HepG2 (cell line): ENCODE data around the gene NGEF. TPM values are rescaled to one million over a fixed set of nuclear protein-coding genes. Genes with fewer than 3 reads are reported as not detected.
A peak's percentile ranks its signal among the peaks of the same experiment; 100 is the strongest.

Experiments
- ATAC-seq: fragments of 200-7000 bp; cut with Tn5 transposase; 3 replicates; pipeline ENCODE4 v1.9.1; 2020; ENCODE audit warnings: mild to moderate bottlenecking, moderate library complexity
- BruUV-seq: library from RNA; stranded (reverse); fragments of 400-500 nt; replicated peaks from 2 replicates; lab custom pipeline; 2021; lab: Mats Ljungman, UMichigan
- CTCF ChIA-PET: fragments of 300-600 bp; formaldehyde crosslinking; extraction: SDS; loops from one replicate; lab custom pipeline; 2021; ENCODE audit warnings: low total read pairs, inconsistent platforms, low intra/inter-chr PET ratio; lab: Yijun Ruan, JAX
- POLR2A ChIA-PET: fragments of 350-600 bp; sonication (Branson Sonifier 250); formaldehyde crosslinking; loops from one replicate; lab custom pipeline; 2020; ENCODE audit warnings: antibody characterized with exemption, inconsistent platforms; lab: Yijun Ruan, JAX
- DNase-seq: peaks from one replicate; pipeline ENCODE4 v3.0.0-alpha.2; 2015; ENCODE audit warnings: low spot score
- FAIRE-seq: peaks from 3 replicates; lab custom pipeline; 2011; peaks lifted over from hg19 to GRCh38; lab: Jason Lieb, UNC
- H2AFZ ChIP-seq: one replicate; pipeline ENCODE4 v1.6.1; 2011; ENCODE audit warnings: low read length, inconsistent platforms
- H3K27ac ChIP-seq: fragments of 300-600 bp; 3 replicates; pipeline ENCODE4 v1.8.0; 2011; ENCODE audit warnings: mixed run types, mild to moderate bottlenecking, mixed read lengths, low read length, inconsistent platforms; ENCODE audit not compliant: insufficient read depth; ENCODE audit errors: extremely low read length
- H3K27me3 ChIP-seq, 2 experiments: fragments of 200-600 bp in 1 of 2; 2 replicates in 1 of 2; 3 replicates in 1 of 2; pipeline versions ENCODE4 v1.6.0 to v1.8.0; 2011; ENCODE audit warnings: low read length in 2 of 2, mild to moderate bottlenecking in 2 of 2, moderate library complexity in 2 of 2, inconsistent platforms in 1 of 2; ENCODE audit not compliant: insufficient read depth in 2 of 2, control insufficient read depth in 1 of 2
- H3K36me3 ChIP-seq, 2 experiments: fragments of 200-600 bp in 1 of 2; replicated peaks in 1 of 2; 2 replicates in 1 of 2; 3 replicates in 1 of 2; pipeline versions ENCODE4 v1.5.1 to v1.8.0; 2011; ENCODE audit warnings: low read length in 2 of 2, inconsistent platforms in 1 of 2; ENCODE audit not compliant: insufficient read depth in 2 of 2, control insufficient read depth in 1 of 2
- H3K4me1 ChIP-seq: 2 replicates; pipeline ENCODE4 v1.5.1; 2012; ENCODE audit warnings: low read length, inconsistent platforms; ENCODE audit not compliant: insufficient read depth
- H3K4me2 ChIP-seq: 2 replicates; pipeline ENCODE4 v1.6.0; 2011; ENCODE audit warnings: low read depth, low read length, inconsistent platforms
- H3K4me3 ChIP-seq, 3 experiments: fragments of 200-600 bp in 1 of 3; sonication (generic), shearing (Covaris generic) in 1 of 3; replicated peaks in 1 of 3; 2 replicates each; pipeline ENCODE4 v1.5.1; 2011 to 2016; ENCODE audit warnings: low read length in 3 of 3, inconsistent platforms in 2 of 3, low read depth in 2 of 3, mild to moderate bottlenecking in 2 of 3, control low read depth in 1 of 3, mixed read lengths in 1 of 3; ENCODE audit not compliant: insufficient read depth in 1 of 3
- H3K79me2 ChIP-seq: one replicate; pipeline ENCODE4 v1.6.1; 2011; ENCODE audit warnings: low read length, inconsistent platforms; ENCODE audit not compliant: insufficient read depth
- H3K9ac ChIP-seq: 2 replicates; pipeline ENCODE4 v1.6.0; 2011; ENCODE audit warnings: mild to moderate bottlenecking, low read depth, low read length, inconsistent platforms; ENCODE audit not compliant: insufficient read depth
- H3K9me3 ChIP-seq: 2 replicates; pipeline ENCODE4 v1.5.1; 2012; ENCODE audit warnings: mild to moderate bottlenecking, low read length
- H4K20me1 ChIP-seq: 2 replicates; pipeline ENCODE4 v1.6.0; 2011; ENCODE audit warnings: inconsistent platforms, mild to moderate bottlenecking, low read length, moderate library complexity; ENCODE audit not compliant: insufficient read depth
- AGO2 ChIP-seq: fragments of 200-400 bp; formaldehyde crosslinking; optimal IDR thresholded peaks from 2 replicates; pipeline ENCODE3; 2017; ENCODE audit warnings: mild to moderate bottlenecking, low read depth, low read length, moderate library complexity
- HNRNPL ChIP-seq: fragments of 200-400 bp; formaldehyde crosslinking; IDR thresholded peaks from 2 replicates; pipeline ENCODE4 v1.6.1; 2017; ENCODE audit warnings: mild to moderate bottlenecking, low read depth, low read length
- NFRKB ChIP-seq: fragments of 450-650 bp; IDR thresholded peaks from 2 replicates; pipeline ENCODE4 v1.6.1; 2017
- NR2C2 ChIP-seq: sonication (generic); formaldehyde crosslinking; IDR thresholded peaks from 2 replicates; pipeline ENCODE4 v1.4.0; 2020; ENCODE audit warnings: missing genetic modification reagents, mild to moderate bottlenecking, moderate library complexity, borderline replicate concordance
- RARA ChIP-seq: IDR thresholded peaks from 2 replicates; pipeline ENCODE4 v1.6.1; 2016; ENCODE audit warnings: missing genetic modification reagents, missing compliant biosample characterization
- RBM39 ChIP-seq: fragments of 200-400 bp; formaldehyde crosslinking; IDR thresholded peaks from one replicate; pipeline ENCODE4 v1.6.1; 2018; ENCODE audit warnings: antibody characterized with exemption, mild to moderate bottlenecking, low read depth, low read length; ENCODE audit not compliant: poor library complexity, severe bottlenecking
- SPEN ChIP-seq: sonication (generic); formaldehyde crosslinking; IDR thresholded peaks from 2 replicates; pipeline ENCODE4 v1.5.1; 2020; ENCODE audit warnings: low read depth, mild to moderate bottlenecking, missing genetic modification reagents
- TEAD3 ChIP-seq: optimal IDR thresholded peaks from 2 replicates; pipeline ENCODE3; 2016; ENCODE audit warnings: borderline replicate concordance
- ZC3H4 ChIP-seq: sonication (generic); formaldehyde crosslinking; IDR thresholded peaks from 2 replicates; pipeline ENCODE4 v1.4.0; 2020; ENCODE audit warnings: missing genetic modification reagents, borderline replicate concordance
- ZNF598 ChIP-seq: sonication (generic); formaldehyde crosslinking; IDR thresholded peaks from 2 replicates; pipeline ENCODE4 v1.5.1; 2020; ENCODE audit warnings: mild to moderate bottlenecking, missing genetic modification reagents, borderline replicate concordance
- ZNF747 ChIP-seq: sonication (generic); formaldehyde crosslinking; IDR thresholded peaks from 2 replicates; pipeline ENCODE4 v1.8.1; 2023; ENCODE audit warnings: missing genetic modification reagents, mild to moderate bottlenecking, borderline replicate concordance
- ZNF768 ChIP-seq: sonication (generic); formaldehyde crosslinking; IDR thresholded peaks from 2 replicates; pipeline ENCODE4 v1.4.0; 2020; ENCODE audit warnings: missing genetic modification reagents
- ZNF772 ChIP-seq: sonication (generic); formaldehyde crosslinking; IDR thresholded peaks from 2 replicates; pipeline ENCODE4 v1.5.0; 2020; ENCODE audit warnings: mild to moderate bottlenecking, missing genetic modification reagents
- ZNF781 ChIP-seq: sonication (generic); formaldehyde crosslinking; IDR thresholded peaks from 2 replicates; pipeline ENCODE4 v1.5.1; 2020; ENCODE audit warnings: borderline replicate concordance, mild to moderate bottlenecking, missing genetic modification reagents; ENCODE audit errors: not compliant biosample characterization
- ZSCAN31 ChIP-seq: sonication (generic); formaldehyde crosslinking; IDR thresholded peaks from 2 replicates; pipeline ENCODE4 v1.5.0; 2020; ENCODE audit warnings: low read depth, mild to moderate bottlenecking, missing genetic modification reagents
- WGBS: methylation state at CpG from one replicate; pipeline ENCODE4 v1.1.6; 2017; ENCODE audit warnings: low lambda C conversion rate; 5-methylcytosine and 5-hydroxymethylcytosine counted together
- in situ Hi-C: cut with HindIII; loops from 2 replicates; pipeline ENCODE4 v1.10.0; 2017; ENCODE audit warnings: low pct_unique_long_range_greater_than_20kb; ENCODE audit not compliant: extremely low pct_ligation_motif_present
- intact Hi-C: fragments of 100-400 bp; cut with micrococcal nuclease; formaldehyde crosslinking; loops from one replicate; pipeline ENCODE4 v1.10.0; 2022; ENCODE audit not compliant: unreplicated experiment
- polyA plus RNA-seq, 8 experiments: library from polyadenylated mRNA; depleted of rRNA in 3 of 8; stranded (reverse) in 7 of 8; unstranded in 1 of 8; fragments of >200 nt; fragmentation: Illumina TruSeq in 4 of 8; extraction: Trizol in 4 of 8; gene quantifications; 2 replicates each; pipeline versions ENCODE4 v1.2.1 to v1.2.3, GENCODE V29; 2011 to 2016; ENCODE audit warnings: low read depth in 4 of 8, missing spikeins in 1 of 8, mixed read lengths in 1 of 8; ENCODE audit not compliant: insufficient read depth in 1 of 8
- total RNA-seq, 5 experiments: library from RNA; depleted of rRNA; stranded (reverse); fragments of >200 nt; fragmentation: Illumina TruSeq; extraction: Trizol; gene quantifications; 2 replicates each; pipeline ENCODE4 v1.2.3, GENCODE V29; 2016; ENCODE audit warnings: low read depth in 1 of 5
- TF ChIP-seq, protein P1 (sequence below): IDR thresholded peaks from 2 replicates; pipeline ENCODE4 v1.6.1; 2016; ENCODE audit warnings: missing compliant biosample characterization, missing genetic modification reagents, borderline replicate concordance
- TF ChIP-seq, protein P2 (sequence below): sonication (generic); formaldehyde crosslinking; IDR thresholded peaks from 2 replicates; pipeline ENCODE4 v1.4.0; 2020; ENCODE audit warnings: missing genetic modification reagents
- TF ChIP-seq, protein P3 (sequence below): sonication (generic); formaldehyde crosslinking; IDR thresholded peaks from 2 replicates; pipeline ENCODE4 v1.8.0; 2022; ENCODE audit warnings: missing genetic modification reagents, low read depth, mild to moderate bottlenecking, borderline replicate concordance

The NGEF gene
- total and polyA plus RNA-seq, 2 of the 13 experiments (the other 11 are each of a cell fraction or from before 2014, with no cell fraction given) = 14.4 to 36.9 TPM

DNA sequence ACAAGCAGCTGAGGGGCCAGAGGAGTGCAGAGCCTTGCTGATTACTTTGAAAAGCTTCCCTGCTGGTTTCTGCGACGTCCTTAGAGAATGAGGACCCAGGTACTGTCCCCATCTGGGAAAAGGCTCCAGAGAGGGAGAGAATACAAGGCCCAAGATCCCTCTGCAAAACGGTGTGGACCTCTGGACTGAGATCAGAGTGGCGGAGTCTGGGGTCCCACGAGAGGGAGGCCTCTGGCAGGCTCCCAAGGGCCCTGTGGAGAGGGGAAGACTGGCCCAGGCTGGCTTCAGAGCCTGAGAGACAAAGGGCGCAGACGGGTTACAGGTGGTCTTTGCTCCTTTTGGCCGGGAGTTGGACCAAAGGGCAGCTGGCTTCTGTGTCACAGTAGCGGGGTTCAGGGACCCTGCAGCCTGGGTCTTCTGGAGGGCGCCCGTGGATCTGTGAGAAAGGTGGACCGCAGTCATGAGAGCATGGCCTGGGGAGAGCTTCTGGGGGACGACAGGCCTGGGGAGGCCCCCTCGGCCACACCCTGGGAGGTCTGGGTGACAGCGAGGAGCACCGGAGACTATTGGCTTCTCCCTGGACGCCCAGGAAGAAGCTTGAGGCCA lies 142.2 kb downstream of the NGEF start (continued):
- TF ChIP-seq, protein P1, sequence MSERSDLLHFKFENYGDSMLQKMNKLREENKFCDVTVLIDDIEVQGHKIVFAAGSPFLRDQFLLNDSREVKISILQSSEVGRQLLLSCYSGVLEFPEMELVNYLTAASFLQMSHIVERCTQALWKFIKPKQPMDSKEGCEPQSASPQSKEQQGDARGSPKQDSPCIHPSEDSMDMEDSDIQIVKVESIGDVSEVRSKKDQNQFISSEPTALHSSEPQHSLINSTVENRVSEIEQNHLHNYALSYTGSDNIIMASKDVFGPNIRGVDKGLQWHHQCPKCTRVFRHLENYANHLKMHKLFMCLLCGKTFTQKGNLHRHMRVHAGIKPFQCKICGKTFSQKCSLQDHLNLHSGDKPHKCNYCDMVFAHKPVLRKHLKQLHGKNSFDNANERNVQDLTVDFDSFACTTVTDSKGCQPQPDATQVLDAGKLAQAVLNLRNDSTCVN (CRISPR knock-in tag) = 0 out of 2 replicates have a peak, but pooled peaks have one; percentile 32
- peak; percentile 15 for TF ChIP-seq TEAD3 (CRISPR knock-in tag)
- TF ChIP-seq RARA = peak; percentile 20; the same call in 1 of the 2 replicates
- TF ChIP-seq ZC3H4 = no peak

DNA sequence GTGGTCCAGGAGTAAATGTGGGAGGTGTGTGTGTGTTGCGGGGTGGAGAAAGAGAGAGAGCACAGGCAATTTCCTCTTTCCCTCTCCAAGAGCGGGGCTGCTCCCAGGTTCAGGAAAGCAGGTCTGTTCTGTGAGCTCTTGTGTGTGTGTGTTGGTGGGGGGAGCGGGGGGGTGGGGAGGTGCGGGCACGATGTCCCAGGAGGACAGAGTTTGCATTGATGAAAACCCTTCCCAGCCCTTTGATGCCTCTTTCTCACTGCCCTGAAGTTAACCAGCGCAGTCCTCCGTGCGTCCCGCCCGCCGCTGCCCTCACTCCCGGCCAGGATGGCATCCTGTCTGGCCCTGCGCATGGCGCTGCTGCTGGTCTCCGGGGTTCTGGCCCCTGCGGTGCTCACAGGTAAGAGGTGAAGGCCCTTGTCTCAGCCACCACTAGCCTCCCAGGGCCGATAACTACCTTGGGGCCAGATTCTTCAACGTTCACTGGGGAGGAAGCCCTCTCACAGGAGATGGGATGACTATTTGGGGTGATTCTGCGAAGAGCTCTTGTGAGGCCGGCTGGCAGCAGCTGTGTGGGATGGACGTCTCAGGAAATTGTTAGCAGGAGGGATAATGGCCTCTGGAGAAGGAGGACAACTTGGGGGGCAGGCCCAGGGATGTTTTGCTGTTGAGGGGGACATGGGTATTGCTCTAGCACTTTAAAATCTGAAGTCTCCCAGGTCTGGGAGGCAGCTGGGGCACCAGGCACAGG lies 142.9 kb downstream of the NGEF start, which contains the start of gene SNORC:
Gene SNORC, plus strand, starts transcription at position 247 of the 748 bp plus-strand sequence. Its CDS starts 78 bp downstream, at position 325.
- CTCF ChIA-PET = interaction anchor here (2.8 kb wide), 1 partner anchor 17 kb away, joined by 9 read pairs; no protein-coding TSS in a partner anchor
- in situ Hi-C loops (no loop called here), intact Hi-C loops (no loop called here)
- peak within 1 kb of the TSS; percentile 94 for H3K27ac ChIP-seq
- no peaks in the 10 kb centered on the region for H3K9me3 ChIP-seq
- BruUV-seq = TSS peak; percentile 71
- no peak for FAIRE-seq
- peaks cover 71% of the 10 kb centered on the region for H3K4me1 ChIP-seq
- POLR2A ChIA-PET = interaction anchor here (1.3 to 8.6 kb wide), 2 partner anchors 13 to 143 kb away, joined by 3 to 297 read pairs; partner anchors contain the start of gene NGEF
- H4K20me1 ChIP-seq = no peaks in the 10 kb centered on the region
- peaks cover 0 to 5% of the 10 kb centered on the region in 2 experiments; a peak in 2 of 5 replicates for H3K36me3 ChIP-seq
- peaks cover 48% of the 10 kb centered on the region for H3K79me2 ChIP-seq
- ATAC-seq = peak; percentile 8
- H3K4me2 ChIP-seq = peak within 1 kb of the TSS; percentile 79
- peak within 1 kb of the TSS; percentile 21 for H2AFZ ChIP-seq
- WGBS = 61% methylated on average over 6 of the region's 21 CpGs
- peak within 1 kb of the TSS; percentile 92 for H3K9ac ChIP-seq
- peak within 1 kb of the TSS; percentile 51 to 72 (median 57) for H3K4me3 ChIP-seq
- DNase-seq = peak; percentile 48
- H3K27me3 ChIP-seq = no peaks in the 10 kb centered on the region
- TF ChIP-seq ZNF781 (CRISPR knock-in tag) (no peak), NR2C2 (CRISPR knock-in tag) (0 out of 2 replicates have a peak, but pooled peaks have one; percentile 3), RBM39 (peak; percentile 55), AGO2 (peak; percentile 76), ZNF772 (CRISPR knock-in tag) (peak; percentile 13; the same call in 1 of the 2 replicates), ZNF598 (peak; percentile 20; the same call in 1 of the 2 replicates), ZNF768 (CRISPR knock-in tag) (peak; percentile 39; the same call in 1 of the 2 replicates), ZNF747 (CRISPR knock-in tag) (peak; percentile 21; the same call in 1 of the 2 replicates), NFRKB (no peak), ZSCAN31 (no peak; the same call in none of the 2 replicates), HNRNPL (peak; percentile 92), SPEN (0 out of 2 replicates have a peak, but pooled peaks have one; percentile 3)
- TF ChIP-seq, protein P2, sequence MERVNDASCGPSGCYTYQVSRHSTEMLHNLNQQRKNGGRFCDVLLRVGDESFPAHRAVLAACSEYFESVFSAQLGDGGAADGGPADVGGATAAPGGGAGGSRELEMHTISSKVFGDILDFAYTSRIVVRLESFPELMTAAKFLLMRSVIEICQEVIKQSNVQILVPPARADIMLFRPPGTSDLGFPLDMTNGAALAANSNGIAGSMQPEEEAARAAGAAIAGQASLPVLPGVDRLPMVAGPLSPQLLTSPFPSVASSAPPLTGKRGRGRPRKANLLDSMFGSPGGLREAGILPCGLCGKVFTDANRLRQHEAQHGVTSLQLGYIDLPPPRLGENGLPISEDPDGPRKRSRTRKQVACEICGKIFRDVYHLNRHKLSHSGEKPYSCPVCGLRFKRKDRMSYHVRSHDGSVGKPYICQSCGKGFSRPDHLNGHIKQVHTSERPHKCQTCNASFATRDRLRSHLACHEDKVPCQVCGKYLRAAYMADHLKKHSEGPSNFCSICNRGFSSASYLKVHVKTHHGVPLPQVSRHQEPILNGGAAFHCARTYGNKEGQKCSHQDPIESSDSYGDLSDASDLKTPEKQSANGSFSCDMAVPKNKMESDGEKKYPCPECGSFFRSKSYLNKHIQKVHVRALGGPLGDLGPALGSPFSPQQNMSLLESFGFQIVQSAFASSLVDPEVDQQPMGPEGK = peak; percentile 89
- TF ChIP-seq, protein P3, sequence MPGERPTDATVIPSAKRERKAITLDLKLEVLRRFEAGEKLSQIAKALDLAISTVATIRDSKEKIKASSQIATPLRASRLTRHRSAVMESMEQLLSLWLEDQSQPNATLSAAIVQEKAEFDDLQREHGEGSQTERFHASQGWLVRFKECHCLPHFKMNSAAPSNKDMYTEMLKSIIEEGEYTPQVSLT = no peak
